H9 (cell line): Measurements from ENCODE around the gene THBS3. TPM values are rescaled to one million over a fixed set of nuclear protein-coding genes. Genes with fewer than 3 reads are reported as not detected.
A peak's percentile ranks its signal among the peaks of the same experiment; 100 is the strongest.

ENCODE experiments used
- DNase-seq: peaks from one replicate; pipeline ENCODE4 v3.0.0-alpha.2; 2017
- H2AFZ ChIP-seq: one replicate; pipeline ENCODE4 v1.6.1; 2013; ENCODE audit warnings: mild to moderate bottlenecking, low read length, control low read depth, moderate library complexity
- H2AK5ac ChIP-seq: 2 replicates; pipeline ENCODE4 v1.6.1; 2013; ENCODE audit warnings: low read length, control low read depth, mixed read lengths; ENCODE audit not compliant: insufficient read length
- H2BK120ac ChIP-seq: one replicate; pipeline ENCODE4 v1.6.1; 2013; ENCODE audit warnings: low read depth, mild to moderate bottlenecking, low read length, control low read depth, inconsistent platforms; ENCODE audit not compliant: poor library complexity, severe bottlenecking
- H2BK12ac ChIP-seq: 2 replicates; pipeline ENCODE4 v1.6.1; 2013; ENCODE audit warnings: low read length, control low read depth, mixed read lengths, low read depth; ENCODE audit not compliant: insufficient read length
- H2BK15ac ChIP-seq: 2 replicates; pipeline ENCODE4 v1.6.1; 2013; ENCODE audit warnings: low read depth, low read length, control low read depth
- H2BK20ac ChIP-seq: one replicate; pipeline ENCODE4 v1.6.1; 2013; ENCODE audit warnings: low read depth, mild to moderate bottlenecking, low read length, control low read depth, inconsistent platforms; ENCODE audit not compliant: poor library complexity, severe bottlenecking
- H2BK5ac ChIP-seq: 2 replicates; pipeline ENCODE4 v1.6.1; 2013; ENCODE audit warnings: low read length, control low read depth, mixed read lengths; ENCODE audit not compliant: insufficient read length
- H3K14ac ChIP-seq: 2 replicates; pipeline ENCODE4 v1.6.1; 2013; ENCODE audit warnings: low read length, control low read depth; ENCODE audit not compliant: insufficient read depth
- H3K18ac ChIP-seq: 2 replicates; pipeline ENCODE4 v1.6.1; 2013; ENCODE audit warnings: low read depth, mild to moderate bottlenecking, mixed read lengths, low read length, control low read depth; ENCODE audit not compliant: insufficient read length
- H3K23ac ChIP-seq: 2 replicates; pipeline ENCODE4 v1.6.1; 2013; ENCODE audit warnings: low read length, control low read depth, mixed read lengths, low read depth; ENCODE audit not compliant: insufficient read length
- H3K23me2 ChIP-seq: 2 replicates; pipeline ENCODE4 v1.6.1; 2013; ENCODE audit warnings: low read depth, mild to moderate bottlenecking, mixed read lengths, low read length, control low read depth; ENCODE audit not compliant: insufficient read length, poor library complexity, severe bottlenecking
- H3K27ac ChIP-seq: 2 replicates; pipeline ENCODE4 v1.5.1; 2013; ENCODE audit warnings: low read length, control low read depth, mixed read lengths, low read depth; ENCODE audit not compliant: insufficient read length
- H3K27me3 ChIP-seq: 2 replicates; pipeline ENCODE4 v1.6.1; 2013; ENCODE audit warnings: low read length, control low read depth, inconsistent platforms; ENCODE audit not compliant: insufficient read depth
- H3K4ac ChIP-seq: 2 replicates; pipeline ENCODE4 v1.6.1; 2013; ENCODE audit warnings: low read depth, mild to moderate bottlenecking, control low read depth, inconsistent platforms, low read length, moderate library complexity
- H3K4me1 ChIP-seq: 2 replicates; pipeline ENCODE4 v1.6.1; 2013; ENCODE audit warnings: low read length, control low read depth, inconsistent platforms; ENCODE audit not compliant: insufficient read depth
- H3K4me2 ChIP-seq: 2 replicates; pipeline ENCODE4 v1.6.1; 2013; ENCODE audit warnings: low read length, control low read depth, mixed read lengths; ENCODE audit not compliant: insufficient read length, insufficient read depth
- H3K56ac ChIP-seq: 2 replicates; pipeline ENCODE4 v1.6.1; 2013; ENCODE audit warnings: low read depth, mild to moderate bottlenecking, mixed read lengths, low read length, control low read depth; ENCODE audit not compliant: insufficient read length
- H3K79me1 ChIP-seq: 2 replicates; pipeline ENCODE4 v1.6.1; 2013; ENCODE audit warnings: low read depth, mild to moderate bottlenecking, moderate library complexity, low read length, control low read depth, inconsistent platforms; ENCODE audit not compliant: insufficient read depth, poor library complexity, severe bottlenecking
- H3K79me2 ChIP-seq: 2 replicates; pipeline ENCODE4 v1.6.1; 2013; ENCODE audit warnings: low read length, control low read depth, inconsistent platforms; ENCODE audit not compliant: insufficient read depth
- H3K9ac ChIP-seq: 2 replicates; pipeline ENCODE4 v1.6.1; 2013; ENCODE audit warnings: low read length, control low read depth, mixed read lengths; ENCODE audit not compliant: insufficient read length; ENCODE audit errors: extremely low read depth
- H3K9me3 ChIP-seq: one replicate; pipeline ENCODE4 v1.6.1; 2013; ENCODE audit warnings: low read depth, low read length, inconsistent platforms; ENCODE audit not compliant: control insufficient read depth
- H3T11ph ChIP-seq: one replicate; pipeline ENCODE4 v1.6.1; 2013; ENCODE audit warnings: mild to moderate bottlenecking, low read length, control low read depth, inconsistent platforms
- H4K20me1 ChIP-seq: one replicate; pipeline ENCODE4 v1.6.1; 2013; ENCODE audit not compliant: control insufficient read depth, insufficient read length, insufficient read depth
- H4K5ac ChIP-seq: 2 replicates; pipeline ENCODE4 v1.6.1; 2013; ENCODE audit warnings: low read depth, mild to moderate bottlenecking, mixed read lengths, low read length, control low read depth; ENCODE audit not compliant: insufficient read length
- H4K8ac ChIP-seq: replicated peaks from 2 replicates; pipeline ENCODE4 v1.6.1; 2013; ENCODE audit warnings: low read length, control low read depth, mixed read lengths, low read depth; ENCODE audit not compliant: insufficient read length
- H4K91ac ChIP-seq: 2 replicates; pipeline ENCODE4 v1.6.1; 2013; ENCODE audit warnings: low read depth, mild to moderate bottlenecking, moderate library complexity, mixed read lengths, low read length, control low read depth; ENCODE audit not compliant: insufficient read length
- H3K27ac Mint-ChIP-seq, 3 experiments: 2 replicates in 2 of 3; 3 replicates in 1 of 3; pipeline ENCODE4 v1.8.0; 2020 to 2021; ENCODE audit warnings: mixed read lengths in 3 of 3, mild to moderate bottlenecking in 1 of 3, moderate library complexity in 1 of 3
- H3K27me3 Mint-ChIP-seq: 2 replicates; pipeline ENCODE4 v1.8.0; 2021; ENCODE audit warnings: low read depth, mild to moderate bottlenecking, moderate library complexity, mixed read lengths
- H3K36me3 Mint-ChIP-seq, 3 experiments: 2 replicates in 2 of 3; 3 replicates in 1 of 3; pipeline ENCODE4 v1.8.0; 2020 to 2021; ENCODE audit warnings: low read depth in 3 of 3, mixed read lengths in 3 of 3; ENCODE audit not compliant: insufficient read depth in 1 of 3
- H3K4me1 Mint-ChIP-seq, 2 experiments: 2 replicates each; pipeline ENCODE4 v1.8.0; 2020; ENCODE audit warnings: mixed read lengths in 2 of 2
- H3K4me3 Mint-ChIP-seq, 2 experiments: 2 replicates in 1 of 2; 3 replicates in 1 of 2; pipeline ENCODE4 v1.8.0; 2020 to 2021; ENCODE audit warnings: mild to moderate bottlenecking in 2 of 2, mixed read lengths in 2 of 2, moderate library complexity in 1 of 2
- H3K9me3 Mint-ChIP-seq, 2 experiments: 2 replicates in 1 of 2; 3 replicates in 1 of 2; pipeline ENCODE4 v1.8.0; 2020; ENCODE audit warnings: mild to moderate bottlenecking in 2 of 2, mixed read lengths in 2 of 2, moderate library complexity in 1 of 2
- CTCF ChIP-seq: fragments of 200-600 bp; sonication (generic); conservative IDR thresholded peaks from 3 replicates; pipeline ENCODE4 v1.8.0; 2021; ENCODE audit warnings: antibody characterized with exemption, mild to moderate bottlenecking
- WGBS: extraction: QIAGEN DNeasy Blood & Tissue Kit; methylation state at CpG from one replicate; pipeline ENCODE4 v1.1.7; 2013; ENCODE audit warnings: missing lambda C conversion rate, low lambda C conversion rate, mixed read lengths; ENCODE audit not compliant: insufficient read length; ENCODE audit errors: extremely low coverage; 5-methylcytosine and 5-hydroxymethylcytosine counted together
- total RNA-seq: library from RNA; stranded (reverse); gene quantifications from 2 replicates; pipeline ENCODE4 v1.2.1, GENCODE V29; 2021

THBS3 gene
- total RNA-seq, 1 experiment from 2014 or later: 5.9 TPM

DNA sequence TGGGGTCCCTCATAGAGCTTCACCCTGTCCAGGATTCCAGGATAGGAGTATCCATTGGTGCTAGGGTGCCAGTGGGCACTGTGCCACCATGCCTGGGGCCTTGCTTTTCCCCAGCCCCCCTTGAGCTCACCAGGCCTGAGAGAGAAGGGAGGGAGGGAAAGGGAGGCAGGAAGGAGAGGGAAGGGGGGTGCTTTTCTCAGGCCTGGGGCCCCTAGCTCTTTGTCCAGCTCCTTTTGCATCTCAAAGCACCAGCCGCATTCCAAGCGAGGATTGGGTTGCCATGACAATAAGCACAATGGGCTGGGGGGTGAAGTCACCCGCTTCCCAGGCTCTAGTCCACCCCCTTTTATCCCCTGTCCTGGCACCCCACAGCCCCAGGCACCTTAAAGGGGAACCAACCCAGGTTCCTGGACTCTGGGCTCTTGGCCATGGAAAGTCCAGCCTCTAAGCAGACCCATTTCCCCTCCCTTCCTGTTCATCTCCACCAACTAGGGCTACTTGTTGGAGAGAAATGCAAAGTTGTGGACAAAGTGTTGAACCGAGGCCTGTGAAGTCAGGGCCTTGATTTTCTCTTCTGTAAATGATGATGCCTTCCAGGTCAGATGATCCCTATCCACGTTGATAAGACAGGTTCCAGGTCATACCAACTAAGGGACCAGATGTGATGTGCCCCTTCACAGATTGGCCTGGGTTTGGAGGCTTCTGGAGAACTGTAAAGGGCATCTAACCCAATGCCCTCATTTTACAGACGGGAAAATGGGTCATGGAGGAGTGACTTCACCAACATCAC lies 11.4 kb downstream of the THBS3 start:
- H2BK120ac ChIP-seq: peak overlapping the region; percentile 38
- H3K18ac ChIP-seq: peak overlapping the region; percentile 78
- no peak overlapping the region for H3K23ac ChIP-seq
- H3K4ac ChIP-seq: peak overlapping the region; percentile 51
- Mint-ChIP-seq H3K4me3 (peak overlapping the region; percentile 95 to 99), H3K36me3 (peaks cover 55 to 60% (median 56%) of the 10 kb centered on the region in 3 experiments), H3K4me1 (peaks cover 32 to 47% of the 10 kb centered on the region in 2 experiments), H3K9me3 (peaks cover 3 to 4% of the 10 kb centered on the region in 2 experiments; a peak in 4 of 5 replicates), H3K27ac (peak overlapping the region; percentile 98 to 99 (median 99)), H3K27me3 (peaks cover 3% of the 10 kb centered on the region)
- peaks cover 3% of the 10 kb centered on the region for H4K20me1 ChIP-seq
- no peak overlapping the region for H2BK15ac ChIP-seq
- H3K79me1 ChIP-seq: no peaks in the 10 kb centered on the region
- H4K91ac ChIP-seq: peak overlapping the region; percentile 52
- H3K27me3 ChIP-seq: no peaks in the 10 kb centered on the region
- H3K9me3 ChIP-seq: no peaks in the 10 kb centered on the region
- H2BK5ac ChIP-seq: peak overlapping the region; percentile 10
- no CpG with 5 or more reads among the region's 6 CpGs for WGBS
- peak overlapping the region; percentile 31 for H2BK12ac ChIP-seq
- H2BK20ac ChIP-seq: no peak overlapping the region
- H3K27ac ChIP-seq: peak overlapping the region; percentile 80
- no peak overlapping the region for H3T11ph ChIP-seq
- peak; percentile 95 for DNase-seq
- H2AFZ ChIP-seq: no peak overlapping the region
- peak overlapping the region; percentile 93 for H3K9ac ChIP-seq
- peaks cover 28% of the 10 kb centered on the region for H3K23me2 ChIP-seq
- no peak overlapping the region for H4K8ac ChIP-seq
- peak overlapping the region; percentile 11 for H3K56ac ChIP-seq
- peak overlapping the region; percentile 95 for H3K4me2 ChIP-seq
- H3K14ac ChIP-seq: peak overlapping the region; percentile 80; the same call in 1 of the 2 replicates
- H4K5ac ChIP-seq: peak overlapping the region; percentile 53
- peaks cover 10% of the 10 kb centered on the region for H3K4me1 ChIP-seq
- peak overlapping the region; percentile 1 for H2AK5ac ChIP-seq
- peaks cover 13% of the 10 kb centered on the region; the same call in 1 of the 2 replicates for H3K79me2 ChIP-seq
- TF ChIP-seq CTCF: no peak
